Motor neuron (in vitro differentiated cells): ENCODE data around the gene CDC42SE2. TPM values are rescaled to one million over a fixed set of nuclear protein-coding genes. Genes with fewer than 3 reads are reported as not detected.
"Not testable (repeated sequence)": the region's sequence is repeated elsewhere in the genome, so short reads cannot be mapped to it uniquely, and the experiment has no call there.

Experiments used
- ATAC-seq, 8 experiments: fragments of 200-7000 bp; cut with Tn5 transposase; replicated peaks in 6 of 8; 2 replicates each; pipeline ENCODE4 v1.8.0; 2021; ENCODE audit warnings: mild to moderate bottlenecking in 8 of 8, moderate library complexity in 8 of 8
- H3K27ac ChIP-seq, 2 donors: fragments of 250-450 bp; sonication (Bioruptor Pico); 2 replicates each; pipeline ENCODE4 v1.9.0; 2021; ENCODE audit warnings: antibody characterized with exemption in 2 of 2, mild to moderate bottlenecking in 2 of 2, moderate library complexity in 1 of 2
- H3K4me1 ChIP-seq, 2 donors: fragments of 250-450 bp; sonication (Bioruptor Pico); replicated peaks in 1 of 2; 2 replicates each; pipeline ENCODE4 v1.6.1; 2021; ENCODE audit warnings: antibody characterized with exemption in 2 of 2, mild to moderate bottlenecking in 2 of 2, moderate library complexity in 1 of 2
- H3K4me3 ChIP-seq, 5 donors: fragments of 250-450 bp; sonication (Bioruptor Pico); 2 replicates each; pipeline ENCODE4 v1.9.0; 2021; ENCODE audit warnings: antibody characterized with exemption in 5 of 5, mild to moderate bottlenecking in 5 of 5, moderate library complexity in 4 of 5
- WGBS, 10 experiments: fragments of 450-650 bp; shearing (Covaris generic); methylation state at CpG; one replicate each; pipeline ENCODE4 v1.0.0; 2022; 5-methylcytosine and 5-hydroxymethylcytosine counted together
- in situ Hi-C, 9 experiments: fragments of 400-800 bp; cut with MboI; loops; one replicate each; pipeline ENCODE4 v1.15.0; 2021; ENCODE audit warnings: low sequenced_read_pairs in 9 of 9, low pct_unique_long_range_greater_than_20kb in 2 of 9; ENCODE audit not compliant: unreplicated experiment in 9 of 9
- total RNA-seq, 8 experiments: library from RNA; unstranded; fragments of 300-600 nt; gene quantifications; 2 replicates each; pipeline versions ENCODE4 v1.2.3 to v1.2.4, GENCODE V29; 2022

The CDC42SE2 gene
- total RNA-seq, 8 experiments from 2014 or later, result 16.8 to 38.0 (median 27.3) TPM

DNA sequence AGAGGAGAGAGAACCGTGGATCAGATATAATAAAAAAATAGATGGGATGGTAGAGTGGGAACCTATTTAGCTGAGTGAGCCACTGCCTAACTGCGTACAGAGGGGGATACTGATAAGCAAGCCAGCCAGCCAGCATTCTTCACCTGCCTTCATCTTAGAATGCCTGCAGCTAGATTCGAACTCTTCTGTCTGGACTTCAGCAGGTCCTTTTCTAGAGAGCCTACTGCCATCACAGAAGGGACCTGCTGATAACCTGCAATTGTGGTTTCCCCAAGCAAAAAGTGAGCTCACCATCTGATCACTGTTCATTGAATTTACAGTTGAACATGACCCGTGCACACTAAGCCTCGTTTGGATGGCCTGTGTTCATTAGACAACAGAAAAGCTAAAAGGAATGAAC is 109.4 kb downstream of the CDC42SE2 start:
- in situ Hi-C loops, result no loop called here
- no peak overlapping the region for H3K4me3 ChIP-seq
- no peaks in the 10 kb centered on the region for H3K4me1 ChIP-seq
- no peak overlapping the region for H3K27ac ChIP-seq
- WGBS, 10 experiments, result 80 to 98% (median 89%) methylated on average over 2 to 5 of the region's 5 CpGs
- ATAC-seq, result no peak

DNA sequence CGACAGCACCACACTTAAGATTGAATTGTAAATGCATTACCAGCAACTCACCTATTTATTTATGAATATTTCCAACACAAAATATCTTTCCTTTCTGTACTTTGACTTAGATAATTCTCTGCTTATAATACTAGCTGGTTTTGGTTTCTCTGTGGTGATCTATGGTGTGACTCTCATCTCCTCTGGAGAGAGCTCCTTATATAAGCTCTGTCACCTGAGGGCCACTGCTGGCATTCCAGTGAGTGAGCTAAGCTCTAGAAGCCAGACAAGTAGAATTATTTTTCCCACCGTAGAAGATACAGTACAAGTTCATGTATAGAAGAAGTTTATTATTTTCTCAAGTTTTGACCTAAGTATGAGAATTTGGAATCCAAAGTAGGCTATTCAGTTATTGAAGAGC is 111.5 kb downstream of the CDC42SE2 start:
- ATAC-seq, result no peak
- H3K4me3 ChIP-seq, result no peak overlapping the region
- H3K4me1 ChIP-seq, result no peaks in the 10 kb centered on the region
- H3K27ac ChIP-seq, result no peak overlapping the region
- WGBS, 10 experiments, result 53 to 100% (median 98%) methylated on average over 1 to 2 of the region's 2 CpGs; no CpG with 5 or more reads in 4 of the 10 experiments
- in situ Hi-C loops, result loop anchor here in 2 of 9 experiments (25.0 kb wide), 1 partner anchor 213 kb away; the partner anchor contains the start of genes HINT1 (in 2 of the 2) and LYRM7 (in 2 of the 2)

DNA sequence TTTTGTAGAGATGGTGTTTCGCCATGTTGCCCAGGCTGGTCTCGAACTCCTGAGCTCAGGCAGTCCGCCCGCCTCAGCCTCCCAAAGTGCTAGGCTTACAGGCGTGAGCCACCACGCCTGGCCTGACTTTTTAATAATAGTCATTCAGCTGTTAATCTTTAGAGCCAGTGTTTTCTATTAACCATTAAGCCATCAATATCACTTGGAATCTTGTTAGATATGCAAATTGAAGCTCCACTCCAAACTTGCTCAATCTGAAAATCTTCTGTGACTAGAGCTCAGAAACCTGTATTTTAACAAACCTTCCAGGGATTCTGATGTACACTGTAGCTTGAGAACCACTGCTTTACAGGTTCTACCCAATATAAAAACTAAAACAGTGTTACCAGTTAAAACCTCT is 113.5 kb downstream of the CDC42SE2 start:
- Histone ChIP-seq H3K4me3 (no peak overlapping the region), H3K4me1 (no peaks in the 10 kb centered on the region), H3K27ac (no peak overlapping the region)
- no peak for ATAC-seq
- WGBS, 10 experiments, result 90 to 100% (median 100%) methylated on average over 1 to 4 of the region's 6 CpGs; no CpG with 5 or more reads in 2 of the 10 experiments
- in situ Hi-C loops, result loop anchor here in 2 of 9 experiments (25.0 kb wide), 1 partner anchor 215 kb away; the partner anchor contains the start of genes HINT1 (in 2 of the 2) and LYRM7 (in 2 of the 2)

DNA sequence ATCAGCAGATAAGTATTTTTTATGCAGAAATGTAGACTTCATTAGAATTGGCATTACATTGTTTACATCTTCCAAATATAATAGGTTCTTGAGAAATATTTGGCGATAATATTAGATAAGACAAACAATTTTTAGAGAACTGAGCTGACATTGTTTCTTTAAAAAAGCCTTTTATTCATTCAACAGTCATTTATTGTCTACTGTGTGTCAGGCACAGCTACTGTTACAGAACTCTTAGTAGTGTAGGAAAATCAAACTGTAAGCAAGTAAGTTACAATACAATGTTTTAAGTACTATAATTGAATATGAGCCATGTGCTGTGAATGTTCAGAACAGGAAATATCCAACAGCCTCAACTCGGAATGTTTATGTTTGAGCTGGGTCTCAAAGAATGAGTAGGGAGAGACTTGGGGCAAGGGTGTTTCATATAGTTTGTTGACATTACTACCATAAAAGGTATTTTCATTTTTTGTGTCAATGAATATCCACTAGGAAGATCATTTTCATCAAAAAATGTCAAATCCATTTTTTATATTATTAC is 114.0 kb downstream of the CDC42SE2 start:
- 75 to 100% (median 93%) methylated on average over 1 to 2 of the region's 2 CpGs; no CpG with 5 or more reads in 1 of the 10 experiments for WGBS, 10 experiments
- in situ Hi-C loops, result loop anchor here in 2 of 9 experiments (25.0 kb wide), 1 partner anchor 216 kb away; the partner anchor contains the start of genes HINT1 (in 2 of the 2) and LYRM7 (in 2 of the 2)
- H3K4me1 ChIP-seq, result no peaks in the 10 kb centered on the region
- H3K4me3 ChIP-seq, result no peak overlapping the region
- no peak overlapping the region for H3K27ac ChIP-seq
- no peak for ATAC-seq

DNA sequence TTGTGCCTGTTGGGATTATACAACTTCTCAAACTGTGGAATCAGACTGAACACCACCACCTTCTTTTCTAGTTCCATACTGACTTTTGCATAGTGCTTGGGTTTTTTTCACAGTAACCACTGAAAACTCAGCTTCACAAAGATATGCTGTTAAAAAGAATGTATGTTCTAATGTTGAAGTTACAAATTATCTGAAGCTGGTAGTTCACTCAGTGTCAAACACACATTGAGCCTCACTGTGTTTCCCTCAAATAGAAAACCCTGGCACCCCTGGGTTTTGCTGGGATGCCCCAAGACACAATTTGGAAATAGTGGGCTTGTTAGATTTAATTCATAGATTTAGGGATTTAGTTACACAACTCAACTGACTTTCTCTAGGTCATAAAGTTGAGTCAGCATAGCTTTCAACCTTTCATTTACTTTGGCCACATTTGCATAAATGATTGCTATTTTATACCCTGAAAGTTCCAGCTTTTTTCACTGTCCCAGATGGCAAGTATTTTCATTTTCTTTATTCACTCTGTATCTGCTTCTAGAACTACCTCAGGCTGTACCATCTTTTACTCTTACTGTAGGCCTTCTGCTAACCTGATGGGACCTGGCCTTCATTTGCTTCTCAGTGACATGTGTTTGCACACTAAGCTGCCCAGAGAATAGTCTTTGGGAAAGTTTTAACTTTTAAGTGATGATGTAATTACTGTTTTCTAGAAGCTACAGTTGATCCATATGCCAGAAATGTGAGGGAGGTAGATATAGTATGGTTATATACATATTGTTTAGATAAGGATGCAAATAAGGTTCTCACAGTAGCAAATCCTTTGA is 115.1 kb downstream of the CDC42SE2 start:
- Histone ChIP-seq H3K4me1 (no peaks in the 10 kb centered on the region), H3K4me3 (no peak overlapping the region), H3K27ac (no peak overlapping the region)
- in situ Hi-C loops, result loop anchor here in 2 of 9 experiments (25.0 kb wide), 1 partner anchor 217 kb away; the partner anchor contains the start of genes HINT1 (in 2 of the 2) and LYRM7 (in 2 of the 2)
- ATAC-seq, result peak in 1 of 8 experiments; percentile 17

DNA sequence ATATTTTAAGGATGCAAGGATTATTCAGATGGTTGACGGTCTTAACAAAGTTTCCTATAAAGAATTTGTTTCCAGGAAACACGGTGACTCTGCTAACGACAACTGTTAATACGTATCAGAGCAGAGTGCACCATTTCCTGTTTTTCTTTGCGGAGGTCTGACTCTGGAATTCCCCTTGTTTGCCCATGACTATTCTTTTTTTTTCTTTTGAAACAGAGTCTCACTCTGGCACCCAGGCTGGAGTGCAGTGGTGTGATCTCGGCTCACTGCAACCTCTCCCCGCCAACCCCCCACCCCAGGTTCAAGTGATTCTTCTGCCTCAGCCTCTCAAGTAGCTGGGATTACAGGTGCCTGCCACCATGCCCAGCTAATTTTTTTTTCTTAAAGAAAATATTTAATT is 115.9 kb downstream of the CDC42SE2 start:
- ATAC-seq, result peak in 1 of 8 experiments; percentile 29
- in situ Hi-C loops, result loop anchor here in 2 of 9 experiments (25.0 kb wide), 1 partner anchor 217 kb away; the partner anchor contains the start of genes HINT1 (in 2 of the 2) and LYRM7 (in 2 of the 2)
- Histone ChIP-seq H3K4me1 (no peaks in the 10 kb centered on the region), H3K27ac (no peak overlapping the region), H3K4me3 (no peak overlapping the region)
- 72 to 100% (median 99%) methylated on average over 1 to 6 of the region's 7 CpGs for whole genome bisulfite sequencing, 10 experiments

DNA sequence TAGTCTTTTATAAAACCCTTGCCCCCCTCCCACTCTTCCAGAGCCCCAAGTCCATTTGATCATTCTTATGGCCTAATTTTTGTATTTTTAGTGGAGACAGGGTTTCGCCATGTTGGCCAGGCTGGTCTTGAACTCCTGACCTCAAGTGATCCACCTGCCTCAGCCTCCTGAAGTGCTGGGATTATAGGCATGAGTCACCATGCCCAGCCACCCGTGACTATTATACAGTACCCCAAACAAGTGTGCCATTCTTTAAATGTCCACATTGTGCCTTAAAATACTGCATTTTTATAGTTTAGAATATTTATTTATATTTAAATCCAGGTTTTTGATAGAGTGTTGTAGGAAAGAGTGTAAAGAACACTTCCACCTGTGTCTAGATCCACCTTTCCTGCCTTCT is 116.4 kb downstream of the CDC42SE2 start:
- not testable (repeated sequence) for H3K27ac ChIP-seq, H3K4me3 ChIP-seq, ATAC-seq, H3K4me1 ChIP-seq
- in situ Hi-C loops, result loop anchor here in 2 of 9 experiments (25.0 kb wide), 1 partner anchor 218 kb away; the partner anchor contains the start of genes HINT1 (in 2 of the 2) and LYRM7 (in 2 of the 2)
- WGBS, 10 experiments, result 50 to 100% (median 88%) methylated on average over 1 to 2 of the region's 2 CpGs; no CpG with 5 or more reads in 3 of the 10 experiments

DNA sequence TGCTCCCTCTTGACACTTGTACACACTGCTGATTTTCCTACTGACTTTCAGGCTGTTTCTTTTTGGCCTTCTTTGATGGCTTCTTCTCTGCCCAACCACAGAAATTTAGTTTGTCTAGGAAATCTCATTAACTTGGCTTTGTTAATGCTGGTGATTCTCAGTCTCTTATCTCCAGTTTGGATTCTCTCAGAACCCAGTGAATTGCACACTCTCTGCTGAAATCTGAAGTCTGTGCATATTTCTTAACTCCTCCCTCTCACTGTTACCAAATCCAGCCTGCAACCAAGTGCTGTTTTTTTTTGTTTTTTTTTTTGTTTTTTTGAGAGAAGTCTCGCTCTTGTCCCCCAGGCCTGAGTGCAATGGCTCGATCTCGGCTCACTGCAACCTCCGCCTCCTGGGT is 117.2 kb downstream of the CDC42SE2 start:
- Histone ChIP-seq H3K4me3 (no peak overlapping the region), H3K27ac (no peak overlapping the region), H3K4me1 (peaks cover 0 to 2% of the 10 kb centered on the region in 2 donors)
- in situ Hi-C loops, result loop anchor here in 2 of 9 experiments (25.0 kb wide), 1 partner anchor 219 kb away; the partner anchor contains the start of genes HINT1 (in 2 of the 2) and LYRM7 (in 2 of the 2)
- peak in 2 of 8 experiments; percentile 19 to 20 for ATAC-seq
- 80 to 100% (median 96%) methylated on average over 1 to 4 of the region's 4 CpGs; no CpG with 5 or more reads in 5 of the 10 experiments for WGBS, 10 experiments

DNA sequence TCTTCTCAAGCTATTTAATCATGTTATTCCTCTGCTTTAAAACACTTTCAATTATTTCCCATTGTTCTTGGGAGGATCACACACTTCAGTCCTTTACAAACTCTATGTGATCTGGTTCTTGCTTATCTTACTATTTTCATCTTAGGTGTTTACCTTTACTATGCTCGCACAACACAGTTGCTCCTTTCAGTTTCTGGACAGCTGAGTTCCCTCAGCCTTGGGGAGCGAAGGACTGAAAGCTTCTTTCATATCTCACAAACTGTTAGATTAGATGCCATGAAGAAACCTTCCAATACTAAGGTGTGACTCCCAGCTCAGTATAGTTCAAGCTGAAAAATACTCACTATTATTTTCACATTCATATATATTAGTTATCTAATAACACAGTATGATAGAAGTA is 117.9 kb downstream of the CDC42SE2 start:
- H3K4me1 ChIP-seq, result peaks cover 0 to 4% of the 10 kb centered on the region in 2 donors
- WGBS, 10 experiments, result 80 to 100% (median 95%) methylated on average over 1 to 2 of the region's 2 CpGs; no CpG with 5 or more reads in 2 of the 10 experiments
- ATAC-seq, result no peak
- H3K4me3 ChIP-seq, result no peak overlapping the region
- H3K27ac ChIP-seq, result no peak overlapping the region
- in situ Hi-C loops, result loop anchor here in 2 of 9 experiments (25.0 kb wide), 1 partner anchor 219 kb away; the partner anchor contains the start of genes HINT1 (in 2 of the 2) and LYRM7 (in 2 of the 2)

DNA sequence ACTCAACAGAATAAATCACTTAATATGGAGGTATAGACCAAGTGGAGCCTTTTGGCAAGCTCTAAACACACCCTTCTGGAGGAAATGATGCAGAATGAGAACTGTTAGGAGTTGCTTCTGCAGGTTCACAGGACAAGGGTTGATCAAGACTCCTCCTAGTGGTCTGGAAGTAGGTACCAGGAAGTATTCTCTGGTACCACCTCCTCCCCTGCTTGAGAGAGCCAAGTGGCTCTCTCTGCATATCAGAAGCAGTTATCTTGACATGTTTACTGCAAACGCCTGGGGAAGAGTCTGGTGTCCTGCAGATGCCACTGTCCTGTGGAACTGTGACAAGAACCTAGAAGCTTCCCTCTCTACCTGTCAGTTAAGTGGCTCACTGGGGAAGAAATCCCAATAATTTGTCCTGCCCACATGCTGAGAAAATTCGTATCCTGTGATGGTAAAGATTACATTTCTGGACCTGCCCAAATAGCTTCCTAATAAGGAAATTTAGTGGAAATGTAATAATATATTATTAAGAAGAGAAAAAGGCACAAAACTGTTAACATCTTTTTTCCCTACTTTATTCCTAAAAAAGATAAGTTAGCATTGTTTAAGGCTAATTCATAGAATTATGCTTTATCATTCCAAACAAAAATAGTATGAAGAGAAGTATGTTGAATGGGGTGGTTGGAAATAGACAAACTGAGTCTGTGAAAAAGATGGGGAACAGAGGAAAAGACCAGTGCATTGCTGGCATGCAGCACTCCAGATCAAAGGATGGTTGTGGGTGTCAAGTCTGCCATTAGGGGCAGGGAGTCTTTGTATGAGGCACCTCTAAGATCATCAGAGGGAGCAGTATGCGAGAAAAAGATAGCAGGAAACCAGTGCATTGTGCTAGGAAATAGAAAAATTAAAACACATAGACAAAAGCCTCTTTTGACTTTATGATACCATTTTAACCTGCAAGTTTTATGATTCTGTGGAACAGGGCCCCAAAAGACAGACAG is 118.8 kb downstream of the CDC42SE2 start:
- Histone ChIP-seq H3K4me1 (peaks cover 0 to 4% of the 10 kb centered on the region in 2 donors), H3K4me3 (no peak overlapping the region), H3K27ac (no peak overlapping the region)
- peak in 6 of 8 experiments; percentile 31 to 91 (median 80) for ATAC-seq
- in situ Hi-C loops, result loop anchor here in 2 of 9 experiments (25.0 kb wide), 1 partner anchor 220 kb away; the partner anchor contains the start of genes HINT1 (in 2 of the 2) and LYRM7 (in 2 of the 2)
- 43 to 100% (median 75%) methylated on average over 1 to 3 of the region's 3 CpGs for WGBS, 10 experiments

DNA sequence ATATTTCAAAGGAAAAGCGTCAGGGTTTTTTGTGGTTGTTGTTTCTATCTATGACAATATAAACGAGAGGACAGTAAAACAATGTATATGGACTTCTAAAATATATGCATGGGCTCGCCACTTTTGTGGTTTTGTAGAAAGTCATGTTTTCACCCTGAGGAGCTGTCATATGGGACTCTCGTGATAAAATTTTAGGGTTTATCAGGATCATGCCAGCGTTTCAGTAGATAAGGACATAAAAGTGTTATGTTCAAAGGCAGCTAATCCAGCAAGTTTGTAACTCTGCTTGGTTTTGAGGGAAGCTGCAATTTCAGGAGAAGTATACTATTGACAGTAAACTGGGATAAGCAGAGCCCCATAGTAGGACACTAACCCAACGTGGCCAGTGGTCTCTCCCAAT is 120.3 kb downstream of the CDC42SE2 start:
- H3K27ac ChIP-seq, result no peak overlapping the region
- no peak for ATAC-seq
- in situ Hi-C loops, result loop anchor here in 2 of 9 experiments (25.0 kb wide), 1 partner anchor 222 kb away; the partner anchor contains the start of genes HINT1 (in 2 of the 2) and LYRM7 (in 2 of the 2)
- WGBS, 10 experiments, result 67 to 94% (median 87%) methylated on average over 1 to 6 of the region's 6 CpGs
- H3K4me1 ChIP-seq, result peaks cover 0 to 4% of the 10 kb centered on the region in 2 donors
- no peak overlapping the region for H3K4me3 ChIP-seq
